Gastrocnemius medialis (tissue), 4 donors: ENCODE data around the gene TMEM38A.

ENCODE experiments used
- CTCF ChIP-seq, 5 experiments: fragments of 450-650 bp in 3 of 5; fragments of 200-600 bp in 2 of 5; sonication (generic) in 2 of 5; IDR thresholded peaks in 4 of 5; conservative IDR thresholded peaks in 1 of 5; 1 replicate in 4 of 5; 2 replicates in 1 of 5; pipeline ENCODE4 v1.5.1; 2016 to 2019; ENCODE audit warnings: antibody characterized with exemption in 5 of 5, mild to moderate bottlenecking in 3 of 5, moderate library complexity in 3 of 5
- POLR2A ChIP-seq, 2 donors: fragments of 450-650 bp; IDR thresholded peaks; one replicate each; pipeline ENCODE4 v1.6.1; 2017; ENCODE audit warnings: antibody characterized with exemption in 2 of 2, mild to moderate bottlenecking in 2 of 2, moderate library complexity in 2 of 2

- TF ChIP-seq CTCF (IDR thresholded peaks at IDR 0.05 in 4 of 5, conservative IDR thresholded peaks at IDR 0.05 in 1 of 5) (no peak), POLR2A (IDR thresholded peaks at IDR 0.05) (peak; percentile 91 to 93)
Measured at GRCh38 chr19:16660763-16661479, at the start of gene TMEM38A.
